ENCODE measurements around the gene CHST8. TPM values are rescaled to one million over a fixed set of nuclear protein-coding genes. Genes with fewer than 3 reads are reported as not detected.

CHST8 gene
- total RNA-seq, 2 donors from 2014 or later = 1.6 to 3.8 TPM

GRCh38 chr19:33689868-33690267 lies 68.1 kb downstream of the CHST8 start:
- H3K9ac ChIP-seq (ENCODE audit: extremely low read depth, low read length, poor library complexity, severe bottlenecking) = no peak overlapping the region
- no peak overlapping the region for H3K4me3 ChIP-seq (ENCODE audit: low read length)
- 91 to 100% methylated on average over 2 to 5 of the region's 5 CpGs for whole genome bisulfite sequencing, 2 experiments (ENCODE audit: insufficient coverage in 1 of 2, insufficient read length in 1 of 2)
- Mint-ChIP-seq H3K36me3 (ENCODE audit: low read depth) (no peaks in the 10 kb centered on the region), H3K4me3 (no peak overlapping the region), H3K27ac (no peak overlapping the region), H3K9me3 (no peaks in the 10 kb centered on the region), H3K27me3 (ENCODE audit: insufficient read depth) (peaks cover 5% of the 10 kb centered on the region), H3K4me1 (peaks cover 4% of the 10 kb centered on the region)
- no peak overlapping the region for H3K27ac ChIP-seq (ENCODE audit: low read depth, low read length)
- H3K27me3 ChIP-seq (ENCODE audit: control insufficient read depth, insufficient read depth, low read length, poor library complexity, severe bottlenecking) = peaks cover 12% of the 10 kb centered on the region
- no peaks in the 10 kb centered on the region for H3K9me3 ChIP-seq (ENCODE audit: control insufficient read depth, low read length)
- TF ChIP-seq CTCF (conservative IDR thresholded peaks at IDR 0.05) = no peak
- no peaks in the 10 kb centered on the region for H3K36me3 ChIP-seq (ENCODE audit: control insufficient read depth, insufficient read depth, low read length)
- H3K4me1 ChIP-seq (ENCODE audit: control insufficient read depth, insufficient read depth, low read length) = no peaks in the 10 kb centered on the region
- DNase-seq = no peak

- Histone ChIP-seq H3K36me3 (ENCODE audit: control insufficient read depth, insufficient read depth, low read length) (no peaks in the 10 kb centered on the region), H3K27me3 (ENCODE audit: control insufficient read depth, insufficient read depth, low read length, poor library complexity, severe bottlenecking) (peaks cover 6% of the 10 kb centered on the region), H3K9me3 (ENCODE audit: control insufficient read depth, low read length) (no peaks in the 10 kb centered on the region), H3K27ac (ENCODE audit: low read depth, low read length) (no peak overlapping the region), H3K4me1 (ENCODE audit: control insufficient read depth, insufficient read depth, low read length) (no peaks in the 10 kb centered on the region), H3K9ac (ENCODE audit: extremely low read depth, low read length, poor library complexity, severe bottlenecking) (no peak overlapping the region), H3K4me3 (ENCODE audit: low read length) (no peak overlapping the region)
- peaks cover 4% of the 10 kb centered on the region for H3K4me1 Mint-ChIP-seq
- H3K36me3 Mint-ChIP-seq (ENCODE audit: low read depth) = no peaks in the 10 kb centered on the region
- peaks cover 1% of the 10 kb centered on the region for H3K27me3 Mint-ChIP-seq (ENCODE audit: insufficient read depth)
- 86% methylated on average over 14 to 20 of the region's 20 CpGs for WGBS, 2 experiments (ENCODE audit: insufficient coverage in 1 of 2, insufficient read length in 1 of 2)
- H3K27ac Mint-ChIP-seq = no peak overlapping the region
- H3K9me3 Mint-ChIP-seq = no peaks in the 10 kb centered on the region
- no peak overlapping the region for H3K4me3 Mint-ChIP-seq
- TF ChIP-seq CTCF (conservative IDR thresholded peaks at IDR 0.05) = no peak
- peak; percentile 63 for DNase-seq
Observed at GRCh38 chr19:33690378-33691029, 68.8 kb downstream of the CHST8 start.

GRCh38 chr19:33691030-33691427 lies 69.3 kb downstream of the CHST8 start:
- H3K36me3 ChIP-seq (ENCODE audit: control insufficient read depth, insufficient read depth, low read length) = no peaks in the 10 kb centered on the region
- no peak overlapping the region for H3K4me3 Mint-ChIP-seq
- H3K27me3 Mint-ChIP-seq (ENCODE audit: insufficient read depth) = no peaks in the 10 kb centered on the region
- H3K27ac ChIP-seq (ENCODE audit: low read depth, low read length) = no peak overlapping the region
- H3K27me3 ChIP-seq (ENCODE audit: control insufficient read depth, insufficient read depth, low read length, poor library complexity, severe bottlenecking) = peaks cover under 1% of the 10 kb centered on the region
- H3K27ac Mint-ChIP-seq = no peak overlapping the region
- 91 to 93% methylated on average over 4 to 12 of the region's 12 CpGs for WGBS, 2 experiments (ENCODE audit: insufficient coverage in 1 of 2, insufficient read length in 1 of 2)
- H3K36me3 Mint-ChIP-seq (ENCODE audit: low read depth) = no peaks in the 10 kb centered on the region
- H3K4me1 Mint-ChIP-seq = peaks cover 4% of the 10 kb centered on the region
- no peak overlapping the region for H3K4me3 ChIP-seq (ENCODE audit: low read length)
- no peaks in the 10 kb centered on the region for H3K4me1 ChIP-seq (ENCODE audit: control insufficient read depth, insufficient read depth, low read length)
- H3K9me3 ChIP-seq (ENCODE audit: control insufficient read depth, low read length) = no peaks in the 10 kb centered on the region
- no peak overlapping the region for H3K9ac ChIP-seq (ENCODE audit: extremely low read depth, low read length, poor library complexity, severe bottlenecking)
- no peak for TF ChIP-seq CTCF (conservative IDR thresholded peaks at IDR 0.05)
- H3K9me3 Mint-ChIP-seq = no peaks in the 10 kb centered on the region
- no peak for DNase-seq

Data from endodermal cell (in vitro differentiated cells).